AG04450 (cell line): ENCODE data around the gene IL16. TPM values are rescaled to one million over a fixed set of nuclear protein-coding genes. Genes with fewer than 3 reads are reported as not detected.

ENCODE experiments used
- CTCF ChIA-PET: fragments of 300-600, 350-600 bp; formaldehyde crosslinking; extraction: SDS; loops from one replicate; lab custom pipeline; 2022; ENCODE audit warnings: antibody characterized with exemption, inconsistent platforms; lab: Charles Lee
- POLR2A ChIA-PET: fragments of 350-600 bp; formaldehyde crosslinking; extraction: SDS; loops from one replicate; lab custom pipeline; 2021; ENCODE audit warnings: antibody characterized with exemption, inconsistent platforms; lab: Yijun Ruan, JAX
- DNase-seq: peaks from one replicate; pipeline ENCODE4 v3.0.0-alpha.2; 2011; ENCODE audit warnings: low read depth, low spot score
- H3K27ac ChIP-seq: one replicate; pipeline ENCODE4 v1.5.1; 2012; ENCODE audit warnings: low read depth, low read length, control low read depth
- H3K27me3 ChIP-seq: one replicate; pipeline ENCODE4 v1.6.0; 2012; ENCODE audit warnings: low read length; ENCODE audit not compliant: control insufficient read depth, insufficient read depth
- H3K4me3 ChIP-seq: 2 replicates; pipeline ENCODE4 v1.5.1; 2011; ENCODE audit warnings: mild to moderate bottlenecking, low read depth, low read length, control low read depth
- H3K9me3 ChIP-seq: 2 replicates; pipeline ENCODE4 v1.5.1; 2012; ENCODE audit warnings: low read length; ENCODE audit not compliant: control insufficient read depth, insufficient read depth
- CTCF ChIP-seq: IDR thresholded peaks from 2 replicates; pipeline ENCODE4 v1.5.1; 2011; ENCODE audit warnings: low read depth, low read length, control low read depth, inconsistent platforms
- polyA plus RNA-seq: library from polyadenylated mRNA; depleted of rRNA; stranded (reverse); fragments of >200 nt; gene quantifications from 2 replicates; pipeline ENCODE4 v1.2.3, GENCODE V29; 2011

The IL16 gene
- polyA plus RNA-seq, 1 experiment: 3.8 TPM

GRCh38 chr15:81351651-81352050, 155.0 kb downstream of the IL16 start:
- ChIA-PET CTCF (no interaction called here), POLR2A (no interaction called here)
- TF ChIP-seq CTCF: no peak
- no peak overlapping the region for H3K4me3 ChIP-seq
- no peaks in the 10 kb centered on the region; the same call in 1 of the 2 replicates for H3K9me3 ChIP-seq
- no peak for DNase-seq
- peaks cover 4% of the 10 kb centered on the region for H3K27me3 ChIP-seq
- no peak overlapping the region for H3K27ac ChIP-seq

- peaks cover 3% of the 10 kb centered on the region for H3K27me3 ChIP-seq
- no peak overlapping the region for H3K27ac ChIP-seq
- CTCF ChIA-PET: interaction anchor here (0.6 to 2.0 kb wide), 3 partner anchors 90 to 773 kb away, joined by 4 to 8 read pairs (median 4); no protein-coding TSS in a partner anchor
- POLR2A ChIA-PET: no interaction called here
- TF ChIP-seq CTCF: no peak
- H3K4me3 ChIP-seq: no peak overlapping the region
- DNase-seq: no peak
- no peaks in the 10 kb centered on the region; the same call in 1 of the 2 replicates for H3K9me3 ChIP-seq
Observed at GRCh38 chr15:81356252-81356651, 159.6 kb downstream of the IL16 start.

GRCh38 chr15:81357180-81357686, 160.6 kb downstream of the IL16 start:
- no peak overlapping the region for H3K27ac ChIP-seq
- H3K27me3 ChIP-seq: peaks cover 3% of the 10 kb centered on the region
- TF ChIP-seq CTCF: no peak
- no peak overlapping the region for H3K4me3 ChIP-seq
- POLR2A ChIA-PET: no interaction called here
- DNase-seq: no peak
- CTCF ChIA-PET: no interaction called here
- H3K9me3 ChIP-seq: no peaks in the 10 kb centered on the region; the same call in 1 of the 2 replicates

- DNase-seq: no peak
- Histone ChIP-seq H3K9me3 (no peaks in the 10 kb centered on the region; the same call in 1 of the 2 replicates), H3K27me3 (peaks cover 3% of the 10 kb centered on the region), H3K27ac (no peak overlapping the region), H3K4me3 (no peak overlapping the region)
- TF ChIP-seq CTCF: no peak
- ChIA-PET POLR2A (no interaction called here), CTCF (no interaction called here)
Observed at GRCh38 chr15:81358248-81358647, 161.6 kb downstream of the IL16 start.

- no peaks in the 10 kb centered on the region; the same call in 1 of the 2 replicates for H3K9me3 ChIP-seq
- ChIA-PET POLR2A (no interaction called here), CTCF (no interaction called here)
- no peak overlapping the region for H3K27ac ChIP-seq
- no peak for DNase-seq
- no peak overlapping the region for H3K4me3 ChIP-seq
- no peak for TF ChIP-seq CTCF
- H3K27me3 ChIP-seq: peaks cover 3% of the 10 kb centered on the region
Observed at GRCh38 chr15:81360491-81360890, 163.8 kb downstream of the IL16 start.
